Right lung (tissue), 5 donors: ENCODE measurements around the gene ACBD6. TPM values are rescaled to one million over a fixed set of nuclear protein-coding genes. Genes with fewer than 3 reads are reported as not detected.

Experiments
- DNase-seq, 2 donors: peaks; one replicate each; pipeline ENCODE4 v3.0.0-alpha.2; 2013
- polyA plus RNA-seq, 5 donors: library from polyadenylated mRNA; unstranded; fragments of 120-200 nt; gene quantifications; one replicate each; pipeline versions ENCODE4 v1.2.1 to v1.2.3, GENCODE V29; 2013; ENCODE audit warnings: inconsistent platforms in 1 of 5, low replicate concordance in 1 of 5; ENCODE audit not compliant: insufficient read length in 5 of 5, insufficient read depth in 1 of 5

Gene ACBD6
- polyA plus RNA-seq, 5 donors, result 70.5 to 83.2 (median 81.7) TPM

DNA sequence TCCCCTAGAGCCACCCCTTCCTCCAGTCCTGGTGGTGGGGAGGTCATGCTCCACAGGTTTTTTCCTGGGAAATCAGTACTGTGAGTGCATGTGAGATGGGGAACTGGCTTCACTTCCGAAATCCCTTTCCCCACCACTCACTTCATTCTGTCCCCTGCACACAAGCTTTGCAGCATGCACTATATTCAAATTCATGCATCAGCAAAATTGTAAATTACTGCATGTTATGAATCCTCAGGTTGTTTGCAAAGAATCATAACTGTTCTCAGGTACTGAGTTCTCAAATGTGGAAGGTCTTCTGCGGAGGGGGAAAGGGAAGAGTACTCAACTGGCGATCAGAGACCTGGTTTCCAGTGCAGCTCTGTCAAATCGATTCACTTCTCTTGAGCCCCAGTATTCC is 230.0 kb downstream of the ACBD6 start:
- DNase-seq, result no peak

DNA sequence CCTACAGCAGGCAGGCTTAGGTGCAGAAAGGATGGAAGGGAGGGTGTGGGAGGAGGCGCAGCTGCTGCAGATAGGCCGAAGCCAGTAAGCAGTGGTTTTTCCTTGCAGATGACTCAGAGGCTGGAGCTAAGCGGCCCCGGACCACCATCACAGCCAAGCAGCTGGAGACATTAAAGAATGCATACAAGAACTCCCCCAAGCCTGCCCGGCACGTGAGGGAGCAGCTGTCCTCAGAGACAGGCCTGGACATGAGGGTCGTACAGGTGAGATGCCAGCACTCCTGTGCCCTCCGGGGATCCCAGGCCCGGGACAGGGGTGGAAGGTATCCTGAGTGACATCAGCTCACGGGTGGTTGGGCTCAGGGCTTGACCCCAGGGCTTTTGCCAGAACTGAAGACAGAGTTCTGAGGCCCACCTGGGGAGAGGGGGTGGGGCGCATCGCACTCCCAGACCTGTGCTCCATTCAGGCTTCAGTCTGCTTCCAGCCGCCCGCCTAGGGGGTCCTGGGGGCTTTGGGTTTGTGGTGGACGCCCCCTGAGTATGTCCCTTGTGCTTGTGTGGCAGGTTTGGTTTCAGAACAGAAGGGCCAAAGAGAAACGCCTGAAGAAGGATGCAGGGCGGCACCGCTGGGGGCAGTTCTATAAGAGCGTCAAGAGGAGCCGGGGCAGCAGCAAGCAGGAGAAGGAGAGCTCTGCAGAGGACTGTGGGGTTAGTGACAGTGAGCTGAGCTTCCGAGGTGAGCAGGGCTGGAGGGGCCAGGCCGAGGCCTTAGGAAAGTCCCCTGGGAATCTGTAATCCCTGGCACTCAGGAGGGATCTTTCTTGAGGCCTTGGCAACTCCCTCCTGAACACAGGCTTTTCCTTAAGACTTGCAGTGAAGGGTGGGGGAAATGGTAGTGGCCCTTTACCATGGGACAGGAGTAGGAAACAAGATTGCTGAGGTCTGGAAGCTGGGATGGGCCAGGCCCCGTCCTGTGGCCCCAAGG is 230.8 kb downstream of the ACBD6 start:
- DNase-seq, result no peak

DNA sequence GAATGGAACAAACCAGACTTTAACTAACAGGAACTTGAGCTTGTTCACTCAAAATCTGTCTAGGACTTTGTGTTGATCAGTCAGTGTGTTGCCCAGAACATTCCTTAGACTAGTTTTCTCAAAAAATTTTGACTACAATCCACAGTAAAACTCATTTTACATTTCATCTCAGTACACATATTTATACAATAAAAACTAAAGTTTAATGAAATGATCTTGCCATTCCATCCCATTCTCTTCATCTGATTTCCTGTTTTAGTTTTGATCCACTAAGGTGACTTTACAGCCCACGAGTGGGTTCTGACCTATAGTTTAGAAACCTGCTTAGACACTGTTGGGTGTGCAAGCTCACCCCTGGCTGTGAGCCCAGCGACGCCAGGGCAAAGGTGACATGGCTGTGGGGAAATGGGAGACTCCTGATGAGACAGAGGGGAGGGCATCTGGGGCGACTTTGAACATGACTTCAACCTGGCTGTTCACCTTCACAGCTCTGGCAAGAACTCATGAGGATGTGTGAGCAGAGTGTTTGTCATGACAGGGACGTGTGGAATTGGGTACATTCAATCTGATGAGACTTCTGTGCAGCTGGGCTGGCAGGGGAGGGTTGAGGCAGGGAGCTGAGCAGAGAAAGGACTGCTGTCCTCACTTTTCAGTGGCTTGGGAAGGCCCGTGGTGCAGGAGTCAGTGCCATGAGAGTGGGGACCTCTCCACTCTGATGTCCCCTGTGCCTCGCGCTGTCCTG is 231.7 kb downstream of the ACBD6 start:
- DNase-seq, result no peak

DNA sequence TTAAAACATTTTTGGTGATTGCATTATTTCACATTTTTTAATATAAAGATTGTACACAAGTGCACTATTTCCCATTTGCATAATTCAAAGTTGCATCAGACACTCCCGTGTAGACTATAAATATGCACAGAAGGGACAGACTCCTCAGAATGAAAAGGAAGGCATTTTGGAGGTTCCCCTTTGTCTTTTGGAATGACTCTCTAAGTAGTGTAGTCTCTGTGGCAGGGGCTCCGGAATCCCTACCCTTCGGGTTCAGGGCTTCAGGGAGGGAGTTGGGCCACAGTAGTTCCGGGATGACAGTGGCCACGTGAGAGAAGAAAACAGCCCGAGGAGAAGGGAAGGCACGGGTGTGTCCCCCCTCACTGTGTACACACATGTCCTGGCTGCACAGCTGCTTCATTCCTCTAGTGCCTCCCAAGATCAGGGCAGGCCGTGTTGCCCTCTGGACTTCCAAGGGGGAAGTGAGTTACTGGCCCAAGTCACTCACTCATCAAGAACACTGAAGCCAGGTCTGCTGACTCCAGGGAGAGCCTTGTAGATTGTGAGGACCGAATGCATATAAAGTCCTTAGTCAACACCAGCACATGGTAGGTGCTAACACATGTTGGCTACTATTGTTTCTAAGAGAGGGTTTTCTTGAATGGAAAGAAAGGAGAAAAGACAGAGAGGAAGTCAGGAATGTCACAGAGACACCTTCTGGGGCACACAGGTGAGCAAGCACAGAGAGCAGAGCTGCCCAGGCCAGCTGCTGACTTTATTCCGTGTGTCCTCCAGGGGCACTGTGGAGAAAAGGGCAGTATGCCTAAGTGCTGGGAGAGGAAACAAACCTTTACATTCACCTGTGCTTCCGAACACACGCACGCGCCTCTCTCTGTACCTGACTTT is 232.5 kb downstream of the ACBD6 start:
- DNase-seq, result no peak

DNA sequence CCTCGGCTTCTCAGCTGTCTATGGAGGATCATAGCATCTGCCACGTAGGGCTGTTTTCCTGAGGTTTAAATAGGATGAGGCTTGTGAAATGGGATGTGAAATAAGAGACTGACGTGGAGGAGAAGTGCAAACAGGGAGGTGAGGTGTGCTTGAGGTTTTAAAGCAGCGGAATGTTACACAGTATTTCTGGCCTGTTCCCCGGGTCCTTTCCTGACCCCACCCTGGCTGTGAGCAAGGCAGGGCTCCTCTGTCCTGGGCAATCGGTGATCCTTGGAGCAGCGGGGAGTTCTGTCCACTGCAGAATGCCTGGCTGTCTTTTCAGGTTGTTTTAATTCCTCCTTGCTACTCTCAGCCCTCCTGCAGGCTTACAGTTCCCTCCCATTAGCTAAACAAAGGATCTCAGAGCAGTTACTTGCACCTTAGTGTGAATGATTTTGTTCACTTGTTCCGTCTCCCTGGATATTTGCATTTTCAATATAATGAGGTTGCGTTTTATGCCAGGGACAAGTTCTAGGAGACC is 233.8 kb downstream of the ACBD6 start:
- DNase-seq, result no peak

DNA sequence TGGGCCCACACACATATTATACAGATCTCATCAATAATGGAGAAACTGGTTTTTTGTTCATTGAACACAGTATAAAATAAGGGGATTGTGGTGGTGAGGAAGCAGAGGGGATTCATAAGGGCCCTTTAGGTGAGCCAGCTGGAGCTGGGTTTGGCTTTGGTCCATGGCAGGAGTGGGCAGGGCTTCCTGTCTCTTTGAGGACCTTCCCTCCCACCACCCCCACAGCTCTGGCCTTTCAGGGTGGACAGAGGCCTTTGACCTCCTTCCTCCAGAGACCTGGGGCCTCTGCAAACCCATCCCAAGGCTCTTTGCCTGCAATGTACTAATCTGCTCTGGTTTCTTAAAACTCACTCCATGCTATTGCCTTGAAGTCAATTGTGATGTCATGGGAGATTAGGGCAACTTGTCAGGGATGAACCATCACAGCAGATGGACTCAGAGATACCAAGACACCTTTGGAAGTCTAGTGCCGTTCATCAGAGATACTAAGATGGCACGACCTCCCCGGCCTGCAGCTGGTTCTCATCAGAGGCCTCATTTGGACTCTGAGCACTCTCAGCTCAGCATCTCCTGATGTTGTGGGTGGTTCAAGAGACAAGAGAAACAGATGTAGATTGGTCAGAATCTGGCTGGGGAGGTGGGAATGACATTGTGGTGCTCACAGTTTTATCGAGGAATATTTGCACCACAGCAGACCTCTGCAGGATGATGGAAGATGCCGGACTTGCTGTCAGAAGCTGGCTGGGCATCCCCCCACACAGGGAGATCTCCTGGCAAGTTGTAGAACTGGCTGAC is 234.4 kb downstream of the ACBD6 start:
- DNase-seq, result no peak

DNA sequence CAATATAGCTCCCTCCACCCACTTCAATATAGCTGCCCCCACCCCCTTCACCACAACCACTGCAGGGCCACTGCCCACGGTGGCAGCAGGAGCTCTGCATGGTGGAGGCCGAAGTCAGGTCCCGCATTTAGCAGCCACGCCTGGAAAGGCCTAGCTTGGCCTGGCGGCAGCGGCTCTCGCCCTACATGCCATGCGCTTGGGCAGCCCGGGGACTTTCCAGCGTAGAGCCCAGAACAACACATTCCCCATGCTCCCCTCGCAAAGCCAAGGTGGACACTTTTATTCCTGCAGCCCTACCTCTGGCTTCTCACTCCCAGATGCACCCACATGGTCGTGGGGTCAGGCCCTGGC is 235.2 kb downstream of the ACBD6 start:
- DNase-seq, result no peak

DNA sequence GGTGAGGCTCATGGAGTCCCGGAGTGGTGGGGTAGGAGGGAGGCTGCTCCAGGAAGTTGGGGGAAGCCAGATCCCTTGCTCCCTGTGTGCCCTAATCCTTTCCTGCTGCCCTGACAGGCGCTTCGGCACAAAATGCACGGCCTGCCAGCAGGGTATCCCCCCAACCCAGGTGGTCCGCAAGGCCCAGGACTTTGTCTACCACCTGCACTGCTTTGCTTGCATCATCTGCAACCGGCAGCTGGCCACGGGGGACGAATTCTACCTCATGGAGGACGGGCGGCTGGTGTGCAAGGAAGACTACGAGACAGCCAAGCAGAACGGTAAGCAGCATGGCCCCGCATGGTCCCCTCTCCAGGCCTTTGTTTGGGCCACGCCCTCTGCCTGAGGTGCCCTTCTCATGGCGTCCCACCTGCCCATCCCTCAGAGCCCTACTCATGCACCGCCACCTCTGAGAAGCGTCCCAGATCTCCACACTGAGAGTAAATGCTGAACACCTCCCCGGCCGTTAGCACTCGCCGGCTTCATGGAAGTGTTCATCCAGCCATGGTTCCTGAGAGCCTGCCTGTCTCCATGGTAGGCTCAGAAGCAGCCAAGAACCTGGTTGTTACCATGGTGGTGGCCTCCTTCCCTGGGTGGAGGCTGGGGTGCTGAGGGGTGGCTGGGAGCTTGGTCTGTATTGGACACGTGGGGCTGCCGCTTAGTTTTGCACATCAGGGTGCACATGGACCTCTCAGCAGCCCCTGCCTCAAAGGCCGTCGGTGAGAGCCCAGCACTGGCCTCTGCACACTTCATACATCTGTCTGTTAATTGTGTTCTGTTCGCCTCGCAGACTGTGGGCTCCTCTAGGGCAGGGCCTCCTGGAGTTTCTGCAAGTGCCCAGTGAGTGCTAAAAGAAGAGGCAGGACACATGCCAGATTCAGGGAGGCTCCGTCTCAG is 235.8 kb downstream of the ACBD6 start:
- no peak for DNase-seq

DNA sequence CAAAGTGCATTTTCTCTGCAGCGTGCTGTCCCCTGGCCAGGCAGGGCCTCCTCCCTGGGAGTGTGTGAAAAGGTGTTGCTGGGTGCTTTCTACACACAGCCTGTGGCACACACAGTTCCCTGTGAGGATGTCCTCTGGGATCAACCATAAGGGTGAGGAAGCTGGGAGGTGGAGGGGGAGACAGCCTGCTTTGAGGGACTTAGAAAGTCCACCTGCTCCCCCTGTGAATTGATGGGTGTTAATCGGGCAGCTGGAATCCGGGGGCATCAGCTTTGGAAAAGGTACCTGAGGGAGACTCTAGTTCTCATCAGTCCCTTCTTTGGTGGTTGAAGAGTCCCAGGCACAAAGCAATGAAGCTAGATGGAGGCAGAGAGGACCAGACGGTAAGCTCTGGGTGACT is 236.5 kb downstream of the ACBD6 start:
- no peak for DNase-seq

DNA sequence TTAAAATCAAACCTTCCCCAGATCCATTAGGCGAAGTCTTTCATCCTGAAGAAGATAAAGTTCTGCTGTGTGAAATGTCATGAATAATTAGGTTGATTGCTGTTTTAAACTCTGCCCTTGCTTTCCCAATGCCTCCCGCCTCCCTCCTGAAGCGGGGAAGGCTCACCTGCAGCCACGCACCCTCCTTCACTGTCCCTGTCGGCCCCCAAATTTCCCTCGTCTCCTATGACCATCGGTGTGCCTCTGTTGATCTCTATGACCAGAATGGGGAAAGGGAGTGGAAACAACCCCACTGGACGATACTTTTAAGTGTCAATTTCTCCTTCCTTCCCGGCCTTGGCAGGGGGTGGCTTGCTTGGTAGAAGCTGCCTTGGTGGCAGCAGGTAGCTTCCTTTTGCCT is 237.2 kb downstream of the ACBD6 start:
- DNase-seq, result no peak

DNA sequence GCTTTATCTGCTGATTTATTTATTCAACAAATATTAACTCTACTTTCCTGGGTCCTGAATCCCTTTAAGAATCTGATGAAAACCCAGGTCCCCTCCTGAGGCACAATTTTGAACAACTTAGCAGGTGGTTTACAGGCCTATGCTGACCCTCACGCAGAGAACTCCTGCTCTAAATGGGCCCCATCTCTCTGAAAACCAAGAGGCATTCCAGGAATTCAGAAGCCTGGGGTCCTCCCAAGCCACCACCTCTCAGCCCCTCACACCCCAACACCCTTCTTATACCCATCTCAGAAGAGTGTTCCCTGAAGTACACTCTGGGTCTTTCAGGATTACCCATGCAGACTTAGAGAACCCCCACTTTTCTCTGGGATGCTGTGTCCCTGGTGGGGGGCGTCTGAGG is 237.8 kb downstream of the ACBD6 start:
- no peak for DNase-seq

DNA sequence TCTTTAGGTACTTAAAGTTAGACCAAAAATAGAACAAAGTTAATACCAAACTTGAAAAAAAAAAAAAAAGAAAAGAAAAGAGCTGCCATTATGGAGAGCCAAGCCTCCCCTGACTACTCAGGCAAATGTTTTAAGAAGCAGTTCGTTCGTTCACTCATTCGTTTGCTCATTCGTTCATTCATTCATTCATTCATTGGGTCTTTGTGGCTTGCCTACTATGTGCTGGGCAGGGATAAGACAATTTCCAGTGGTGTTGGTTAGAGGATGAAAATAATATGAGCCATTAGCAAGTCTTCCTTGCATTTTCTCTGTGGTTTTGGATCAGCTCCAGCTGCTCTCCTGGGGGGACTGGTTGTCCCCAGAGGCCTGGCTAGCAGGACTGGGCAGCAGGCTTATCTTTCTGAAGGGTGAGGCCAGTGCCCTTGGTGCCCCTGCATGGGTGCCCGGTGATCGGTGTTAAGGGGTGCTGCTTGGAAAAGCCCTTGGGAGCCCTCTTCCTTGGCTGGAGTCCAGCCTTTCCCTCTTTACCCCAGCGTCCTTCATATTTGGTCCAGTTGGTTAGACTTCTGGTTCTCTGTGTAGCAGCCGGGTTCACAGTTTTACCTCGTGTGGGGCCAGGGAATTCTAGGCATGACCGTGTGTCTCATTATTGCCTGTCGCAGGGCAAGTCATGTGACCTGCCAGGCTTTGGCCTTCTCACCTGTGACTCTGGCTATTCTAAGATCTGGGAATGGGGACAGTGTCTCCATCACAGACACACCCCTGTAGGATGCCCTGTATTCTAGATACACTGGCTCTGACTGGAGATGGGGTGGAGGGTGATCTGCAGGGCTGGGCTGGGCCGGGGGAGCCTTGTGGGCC is 239.5 kb downstream of the ACBD6 start:
- DNase-seq, result no peak

DNA sequence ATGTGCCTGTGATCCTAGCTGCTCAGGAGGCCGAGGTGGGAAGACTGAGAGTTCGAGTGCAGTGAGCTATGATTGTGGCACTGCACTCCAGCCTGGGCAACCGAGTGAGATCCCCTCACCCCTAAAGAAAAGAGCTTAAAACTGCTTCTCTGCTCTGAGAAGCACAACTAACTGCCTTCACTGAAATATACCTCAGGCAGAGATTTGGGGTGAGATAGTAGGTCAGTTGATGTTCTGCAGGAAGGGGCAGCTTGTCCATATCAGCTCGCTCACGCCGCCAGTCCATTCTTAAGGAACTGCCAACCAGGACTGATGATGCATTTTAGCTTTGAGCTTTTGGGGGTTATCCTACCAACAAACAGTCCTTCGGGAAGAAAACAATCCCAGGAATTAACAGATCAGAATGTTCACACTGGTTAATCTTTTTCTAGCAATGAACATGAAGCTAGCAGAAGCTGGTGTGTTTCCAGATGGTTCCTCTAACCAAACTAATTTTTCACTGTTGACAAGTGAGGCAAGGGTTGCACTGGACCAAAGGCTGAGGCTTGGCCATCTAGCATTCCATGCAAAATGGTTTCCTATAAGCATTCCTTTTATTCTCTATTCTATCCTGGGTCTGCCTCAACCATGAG is 240.7 kb downstream of the ACBD6 start:
- no peak for DNase-seq

DNA sequence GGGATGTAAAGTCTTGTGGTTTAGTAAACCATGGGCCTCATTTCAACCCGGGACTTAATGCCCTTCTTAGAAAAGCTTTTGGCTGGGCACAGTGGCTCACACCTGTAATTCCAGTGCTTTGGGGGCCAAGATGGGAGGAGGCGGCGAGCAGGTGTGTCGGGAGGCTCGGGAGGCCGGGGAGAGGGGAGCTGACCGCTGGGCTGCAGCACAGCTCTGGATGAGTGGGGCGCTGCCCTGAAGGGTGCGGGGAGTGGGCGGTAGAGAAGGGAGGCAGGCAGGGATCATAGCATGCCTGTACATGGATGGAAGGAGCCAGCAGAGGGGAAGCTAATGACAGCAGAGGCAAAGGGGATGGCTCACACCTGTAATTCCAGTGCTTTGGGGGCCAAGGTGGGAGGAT is 241.3 kb downstream of the ACBD6 start:
- DNase-seq, result no peak

DNA sequence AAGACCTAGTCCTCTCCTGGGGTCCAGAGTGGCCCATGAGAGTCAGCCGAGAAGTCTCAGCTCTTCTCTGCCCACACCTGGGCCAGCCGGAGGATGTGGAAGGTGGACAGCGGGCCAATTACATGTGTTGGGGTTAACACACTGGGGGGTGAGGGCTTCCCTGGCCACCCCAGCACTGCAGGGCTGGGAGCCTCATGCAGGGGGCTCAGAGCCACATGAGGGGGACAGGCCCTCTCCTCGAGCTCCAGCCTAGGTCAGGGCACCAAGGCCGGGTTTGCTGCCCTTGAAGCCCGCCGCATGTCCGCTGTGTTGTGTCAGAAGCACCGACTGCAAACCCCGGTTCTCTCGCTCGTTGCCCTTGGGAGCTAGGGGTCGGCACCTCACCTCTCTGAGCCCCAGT is 241.8 kb downstream of the ACBD6 start:
- no peak for DNase-seq

DNA sequence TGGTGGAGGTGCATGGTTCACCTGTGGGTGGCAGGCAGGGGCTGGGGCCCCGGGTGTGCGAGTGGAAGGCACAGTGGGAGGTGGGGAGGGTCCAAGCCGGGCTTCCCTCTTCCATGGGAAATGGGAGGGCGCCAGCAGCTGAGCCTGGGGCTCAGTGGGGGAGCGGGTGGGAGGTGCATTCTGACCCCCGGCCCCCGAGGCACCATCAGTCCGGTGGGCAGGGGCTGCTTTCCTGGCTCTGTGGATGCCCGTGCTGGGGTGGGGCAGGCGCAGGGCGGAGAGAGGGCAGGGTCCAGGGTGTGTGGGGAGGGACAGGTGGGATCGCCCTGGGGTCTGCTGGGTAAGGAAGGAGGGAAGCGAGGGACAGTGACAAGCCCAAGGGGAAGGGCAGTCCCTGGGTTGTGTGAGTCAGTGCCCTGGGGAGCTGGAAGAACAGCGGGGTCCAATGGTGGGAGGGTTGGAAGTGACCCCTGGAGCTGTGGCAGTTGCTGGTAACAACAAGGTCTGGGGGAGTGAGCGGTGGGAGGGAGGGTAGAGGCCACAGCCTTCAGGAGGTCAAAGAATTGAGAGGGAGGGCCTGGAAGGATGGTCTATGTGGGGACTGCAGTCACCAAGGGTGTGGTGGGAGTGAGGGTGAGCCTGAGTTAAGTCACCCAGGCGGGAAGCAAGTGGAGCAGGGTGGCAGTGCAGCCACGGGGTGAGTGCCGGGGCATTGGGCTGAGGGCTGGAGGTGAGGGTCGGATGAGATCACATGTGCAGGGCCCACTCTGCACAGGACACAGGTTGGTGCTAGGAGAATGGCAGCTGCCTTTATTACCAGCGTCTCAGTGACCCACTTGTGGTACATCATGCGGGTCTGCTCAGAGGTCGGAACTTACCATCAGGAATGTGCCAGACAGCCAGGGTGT is 242.7 kb downstream of the ACBD6 start:
- no peak for DNase-seq

DNA sequence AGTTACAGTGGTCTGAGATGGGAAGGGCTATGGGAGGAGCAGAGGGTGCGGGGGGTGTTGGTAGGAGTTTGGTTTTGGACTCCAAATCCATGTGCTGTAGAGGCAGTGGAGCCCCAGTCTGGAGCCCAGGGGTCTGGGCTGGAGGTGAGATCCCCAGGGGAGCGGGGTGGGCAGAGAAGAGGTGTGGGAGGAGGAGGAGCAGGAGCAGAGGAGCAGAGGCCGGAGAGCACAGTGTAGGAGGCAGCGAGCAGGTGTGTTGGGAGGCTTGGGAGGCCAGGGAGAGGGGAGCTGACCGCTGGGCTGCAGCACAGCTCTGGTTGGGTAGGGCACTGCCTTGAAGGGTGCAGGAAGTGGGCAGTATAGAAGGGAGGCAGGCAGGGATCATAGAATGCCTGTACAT is 243.4 kb downstream of the ACBD6 start:
- DNase-seq, result no peak
